Fibroblast of skin of left quadriceps (primary cell): ENCODE results near the gene TOLLIP.

Experiments
- DNase-seq, 2 experiments: peaks; one replicate each; pipeline ENCODE4 v3.0.0-alpha.2; 2013; ENCODE audit warnings: low read depth in 2 of 2

The TOLLIP gene

GRCh38 chr11:1232021-1232882, 77.2 kb downstream of the TOLLIP start:
- DNase-seq, result no peak

GRCh38 chr11:1231396-1232020, 77.9 kb downstream of the TOLLIP start:
- no peak for DNase-seq

GRCh38 chr11:1230456-1231395, 78.7 kb downstream of the TOLLIP start:
- no peak for DNase-seq

GRCh38 chr11:1230121-1230455, 79.3 kb downstream of the TOLLIP start:
- DNase-seq, result no peak

DNA sequence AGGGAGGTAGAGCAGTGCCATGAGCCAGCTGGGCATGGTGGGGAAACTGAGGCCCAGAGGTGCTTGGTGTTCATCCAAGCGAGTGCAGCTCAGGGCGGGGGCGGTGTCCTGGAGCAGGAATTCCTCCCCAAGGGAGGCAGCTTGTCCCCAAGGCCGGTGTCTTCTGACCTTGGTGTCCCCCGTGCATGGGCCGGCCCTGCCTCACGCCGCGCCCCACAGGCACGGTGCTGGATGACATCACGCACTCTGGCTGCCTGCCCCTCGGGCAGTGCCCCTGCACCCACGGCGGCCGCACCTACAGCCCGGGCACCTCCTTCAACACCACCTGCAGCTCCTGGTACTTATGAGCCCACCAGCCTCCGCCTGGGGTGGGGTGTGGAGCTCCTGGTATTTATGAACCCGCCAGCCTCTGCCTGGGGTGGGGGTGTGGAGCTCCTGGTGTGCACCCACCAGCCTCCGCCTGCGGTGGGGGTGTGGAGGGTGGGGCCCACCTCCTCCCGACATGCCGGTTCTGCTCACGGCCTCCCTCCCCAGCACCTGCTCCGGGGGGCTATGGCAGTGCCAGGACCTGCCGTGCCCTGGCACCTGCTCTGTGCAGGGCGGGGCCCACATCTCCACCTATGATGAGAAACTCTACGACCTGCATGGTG, 79.8 kb downstream of the TOLLIP start:
- DNase-seq, result no peak

GRCh38 chr11:1228921-1229451, 80.4 kb downstream of the TOLLIP start:
- no peak for DNase-seq

DNA sequence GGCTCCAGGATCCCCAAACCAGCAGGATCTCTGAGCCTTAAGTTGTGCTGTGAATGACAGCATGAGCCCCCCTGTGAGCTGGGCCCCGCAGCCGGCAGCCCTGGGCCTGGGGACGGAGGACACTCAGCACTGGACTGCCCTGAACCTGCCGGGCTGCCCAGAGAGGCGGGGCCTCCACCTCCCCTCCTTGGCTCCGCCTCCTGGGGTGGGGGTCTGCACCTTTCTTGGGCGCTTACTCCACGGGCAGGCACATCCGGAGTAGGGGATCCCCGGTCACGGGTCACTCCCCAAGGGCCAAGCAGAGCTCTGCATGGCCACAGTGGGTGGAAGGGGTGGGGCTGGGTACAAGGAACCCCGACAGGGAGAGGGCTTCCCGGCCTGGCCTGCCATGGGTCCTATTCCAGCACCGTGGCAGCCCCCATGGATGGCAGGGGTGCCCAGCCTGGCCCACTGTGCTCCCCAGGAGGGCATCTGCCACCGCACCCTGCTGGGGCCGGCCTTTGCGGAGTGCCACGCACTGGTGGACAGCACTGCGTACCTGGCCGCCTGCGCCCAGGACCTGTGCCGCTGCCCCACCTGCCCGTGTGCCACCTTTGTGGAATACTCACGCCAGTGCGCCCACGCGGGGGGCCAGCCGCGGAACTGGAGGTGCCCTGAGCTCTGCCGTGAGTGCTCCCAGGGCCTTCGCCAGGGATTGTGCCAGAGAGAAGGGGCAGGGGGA, 81.2 kb downstream of the TOLLIP start:
- DNase-seq, result no peak

DNA sequence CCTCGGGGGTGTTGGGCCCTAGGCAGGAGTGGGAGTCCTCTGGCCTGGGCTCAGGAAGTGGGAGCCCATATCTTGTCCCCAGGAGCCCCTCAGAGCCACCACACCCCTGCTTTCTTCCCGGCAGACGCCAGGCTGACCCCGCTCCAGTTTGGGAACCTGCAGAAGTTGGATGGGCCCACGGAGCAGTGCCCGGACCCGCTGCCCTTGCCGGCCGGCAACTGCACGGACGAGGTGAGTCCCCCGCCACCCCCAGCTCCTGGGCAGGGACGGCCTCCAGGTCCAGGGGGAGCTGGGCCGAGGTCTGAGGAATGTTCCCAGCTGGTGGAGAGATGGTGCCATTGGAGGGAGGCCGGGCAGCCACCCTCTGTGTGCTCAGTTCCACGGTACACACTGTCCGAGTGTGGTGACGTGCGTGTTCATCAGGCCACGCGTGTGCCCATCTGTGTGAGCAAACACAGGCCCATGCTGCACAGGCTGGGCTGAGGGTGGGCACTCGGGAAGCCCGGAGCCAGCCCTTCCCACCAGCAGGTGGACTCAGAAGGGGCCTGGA, 81.8 kb downstream of the TOLLIP start:
- DNase-seq, result no peak

DNA sequence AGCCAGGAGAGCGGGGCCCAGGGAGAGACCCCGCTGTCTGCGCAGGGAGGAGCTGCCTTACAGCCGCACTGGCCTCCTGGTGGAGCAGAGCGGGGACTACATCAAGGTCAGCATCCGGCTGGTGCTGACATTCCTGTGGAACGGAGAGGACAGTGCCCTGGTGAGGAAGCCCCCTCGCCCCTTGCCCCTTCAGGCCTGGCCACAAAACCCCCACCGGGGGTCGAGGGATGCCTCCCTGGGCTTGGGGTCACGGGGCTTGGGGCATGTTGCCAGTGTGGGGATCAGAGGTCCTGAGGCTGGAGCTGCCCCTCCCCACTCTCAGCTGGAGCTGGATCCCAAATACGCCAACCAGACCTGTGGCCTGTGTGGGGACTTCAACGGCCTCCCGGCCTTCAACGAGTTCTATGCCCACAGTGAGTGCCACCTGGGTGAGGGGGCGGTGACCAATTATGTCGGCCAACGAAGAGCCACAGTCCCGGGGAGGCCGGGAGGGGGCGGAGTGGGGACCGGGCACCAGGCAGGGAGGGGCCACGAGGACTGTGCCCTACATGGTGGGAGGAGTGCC, 82.4 kb downstream of the TOLLIP start:
- DNase-seq, result no peak

DNA sequence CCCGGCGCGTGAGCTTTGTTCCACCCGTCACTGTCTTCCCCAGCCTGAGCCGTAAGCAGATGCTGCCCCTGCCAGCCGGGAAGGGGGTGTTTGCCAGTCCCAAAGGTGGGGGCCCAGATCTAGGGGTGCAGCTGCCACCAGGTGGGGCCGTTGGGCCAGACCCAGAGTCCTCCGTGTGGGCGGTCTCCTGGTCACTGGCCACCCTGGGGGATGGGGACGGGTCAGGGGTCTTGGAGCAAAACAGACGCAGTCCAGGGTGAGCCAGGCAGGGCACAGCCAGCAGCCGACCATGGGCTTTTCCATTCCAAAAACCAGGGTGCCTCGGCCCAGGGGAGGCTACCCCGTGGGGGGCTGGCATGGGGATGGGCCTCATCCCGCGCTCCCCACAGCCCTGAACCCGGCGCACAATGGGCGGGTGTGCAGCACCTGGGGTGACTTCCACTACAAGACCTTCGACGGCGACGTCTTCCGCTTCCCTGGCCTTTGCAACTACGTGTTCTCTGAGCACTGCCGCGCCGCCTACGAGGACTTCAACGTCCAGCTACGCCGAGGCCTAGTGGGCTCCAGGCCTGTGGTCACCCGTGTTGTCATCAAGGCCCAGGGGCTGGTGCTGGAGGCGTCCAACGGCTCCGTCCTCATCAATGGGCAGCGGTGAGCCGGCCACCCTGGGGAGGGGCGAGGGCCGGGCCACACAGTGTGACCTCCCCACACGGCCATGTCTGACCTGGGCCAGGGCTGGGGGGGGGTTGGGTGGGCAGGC, 83.0 kb downstream of the TOLLIP start:
- DNase-seq, result no peak

GRCh38 chr11:1225386-1226225, 83.8 kb downstream of the TOLLIP start:
- no peak for DNase-seq

GRCh38 chr11:1224491-1225385, 84.7 kb downstream of the TOLLIP start:
- no peak for DNase-seq
